K562 (cell line): ENCODE results near the gene PDZD2.

Experiments used
- CHCHD3 ChIP-seq: fragments of 250-450 bp; sonication (Bioruptor Pico); IDR thresholded peaks from 2 replicates; pipeline ENCODE4 v2.1.2; 2022; ENCODE audit warnings: mild to moderate bottlenecking
- CHD4 ChIP-seq: fragments of 200-600 bp; sonication (generic); IDR thresholded peaks from 3 replicates; pipeline ENCODE4 v1.6.1; 2012; ENCODE audit warnings: low read depth, mild to moderate bottlenecking, mixed read lengths, low read length, inconsistent platforms; ENCODE audit not compliant: insufficient read depth, insufficient replicate concordance, poor library complexity, severe bottlenecking
- ZBTB40 ChIP-seq, 2 experiments: fragments of 450-650 bp in 1 of 2; sonication (generic) in 1 of 2; formaldehyde crosslinking in 1 of 2; IDR thresholded peaks; 2 replicates each; pipeline versions ENCODE4 v1.7.1 to v1.9.0; 2016 to 2022; ENCODE audit warnings: inconsistent platforms in 1 of 2, mild to moderate bottlenecking in 1 of 2, missing genetic modification reagents in 1 of 2
- ZNF347 ChIP-seq: fragments of 450-650 bp; formaldehyde crosslinking; IDR thresholded peaks from 2 replicates; pipeline ENCODE4 v1.4.0; 2020; ENCODE audit warnings: low read depth, mild to moderate bottlenecking, moderate library complexity
- TF ChIP-seq, protein P1 (sequence below): fragments of 450-650 bp; IDR thresholded peaks from 2 replicates; pipeline ENCODE4 v1.6.1; 2016

GRCh38 chr5:31957151-31957550, 318.2 kb downstream of the PDZD2 start:
- TF ChIP-seq ZNF347, result no peak
- TF ChIP-seq CHCHD3 (CRISPR knock-in tag), result no peak
- TF ChIP-seq CHD4, result no peak
- TF ChIP-seq, protein P1, sequence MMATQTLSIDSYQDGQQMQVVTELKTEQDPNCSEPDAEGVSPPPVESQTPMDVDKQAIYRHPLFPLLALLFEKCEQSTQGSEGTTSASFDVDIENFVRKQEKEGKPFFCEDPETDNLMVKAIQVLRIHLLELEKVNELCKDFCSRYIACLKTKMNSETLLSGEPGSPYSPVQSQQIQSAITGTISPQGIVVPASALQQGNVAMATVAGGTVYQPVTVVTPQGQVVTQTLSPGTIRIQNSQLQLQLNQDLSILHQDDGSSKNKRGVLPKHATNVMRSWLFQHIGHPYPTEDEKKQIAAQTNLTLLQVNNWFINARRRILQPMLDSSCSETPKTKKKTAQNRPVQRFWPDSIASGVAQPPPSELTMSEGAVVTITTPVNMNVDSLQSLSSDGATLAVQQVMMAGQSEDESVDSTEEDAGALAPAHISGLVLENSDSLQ, result no peak
- no peak for TF ChIP-seq ZBTB40 (IDR thresholded peaks at IDR 0.05)
- no peak for TF ChIP-seq ZBTB40 (CRISPR knock-in tag; IDR thresholded peaks at IDR 0.05)
